IPS-20b (cell line): ENCODE measurements around the gene ANTXR2.
"Not testable (repeated sequence)": the region's sequence is repeated elsewhere in the genome, so short reads cannot be mapped to it uniquely, and the experiment has no call there.

Experiments used
- H3K27ac ChIP-seq: one replicate; pipeline ENCODE4 v1.5.1; 2013; ENCODE audit warnings: low read length
- H3K27me3 ChIP-seq: 2 replicates; pipeline ENCODE4 v1.6.1; 2013; ENCODE audit warnings: mild to moderate bottlenecking, low read length, inconsistent platforms; ENCODE audit not compliant: insufficient read depth
- H3K36me3 ChIP-seq: 2 replicates; pipeline ENCODE4 v1.6.1; 2013; ENCODE audit warnings: low read depth, mild to moderate bottlenecking, inconsistent platforms, low read length, moderate library complexity; ENCODE audit not compliant: insufficient read depth
- H3K4me1 ChIP-seq: 2 replicates; pipeline ENCODE4 v1.6.1; 2013; ENCODE audit warnings: mild to moderate bottlenecking, control low read depth, inconsistent platforms, low read length, moderate library complexity; ENCODE audit not compliant: insufficient read depth
- H3K4me3 ChIP-seq: 2 replicates; pipeline ENCODE4 v1.5.1; 2013; ENCODE audit warnings: mild to moderate bottlenecking, low read length, inconsistent platforms
- H3K9ac ChIP-seq: 2 replicates; pipeline ENCODE4 v1.6.1; 2013; ENCODE audit warnings: low read depth, mild to moderate bottlenecking, inconsistent platforms, low read length, moderate library complexity
- H3K9me3 ChIP-seq: 2 replicates; pipeline ENCODE4 v1.6.1; 2013; ENCODE audit warnings: mild to moderate bottlenecking, low read depth, low read length, inconsistent platforms; ENCODE audit not compliant: insufficient read depth

Gene ANTXR2

DNA sequence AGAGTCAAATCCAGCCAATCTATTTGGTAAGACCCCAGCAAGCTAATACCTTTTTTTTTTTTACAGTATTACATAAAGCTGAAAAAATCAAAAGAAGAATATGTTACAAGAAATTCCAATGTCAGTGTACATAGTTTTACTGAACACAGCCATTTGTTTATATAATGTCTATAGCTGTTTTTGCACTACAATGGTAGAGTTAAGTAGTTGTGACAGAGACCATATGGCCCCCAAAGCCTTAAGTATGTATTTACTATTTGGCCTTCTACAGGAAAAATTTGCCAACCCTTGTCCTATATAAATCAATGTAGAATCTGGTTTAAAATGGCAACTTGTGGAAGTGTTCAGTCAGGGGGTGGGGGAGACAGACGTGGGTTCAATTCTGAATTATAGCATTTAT is 60.7 kb downstream of the ANTXR2 start:
- Histone ChIP-seq H3K36me3 (no peaks in the 10 kb centered on the region), H3K27ac (no peak overlapping the region)

GRCh38 chr4:80011636-80012236 is 61.3 kb downstream of the ANTXR2 start:
- Histone ChIP-seq H3K4me1 (no peaks in the 10 kb centered on the region), H3K27me3 (no peaks in the 10 kb centered on the region), H3K9ac (no peak overlapping the region), H3K27ac (no peak overlapping the region), H3K36me3 (no peaks in the 10 kb centered on the region), H3K9me3 (no peaks in the 10 kb centered on the region), H3K4me3 (no peak overlapping the region)

More for the DNA sequence above, 60.7 kb downstream of the ANTXR2 start:
- no peak overlapping the region for H3K9ac ChIP-seq
- no peak overlapping the region for H3K4me3 ChIP-seq
- H3K9me3 ChIP-seq: no peaks in the 10 kb centered on the region
- H3K4me1 ChIP-seq: no peaks in the 10 kb centered on the region
- no peaks in the 10 kb centered on the region for H3K27me3 ChIP-seq

GRCh38 chr4:80010316-80010715 is 62.7 kb downstream of the ANTXR2 start:
- Histone ChIP-seq H3K27ac (no peak overlapping the region), H3K4me1 (no peaks in the 10 kb centered on the region), H3K4me3 (no peak overlapping the region), H3K27me3 (no peaks in the 10 kb centered on the region), H3K9ac (no peak overlapping the region), H3K36me3 (no peaks in the 10 kb centered on the region), H3K9me3 (no peaks in the 10 kb centered on the region)

GRCh38 chr4:80009806-80010205 is 63.2 kb downstream of the ANTXR2 start:
- no peaks in the 10 kb centered on the region for H3K4me1 ChIP-seq
- H3K4me3 ChIP-seq: no peak overlapping the region
- no peaks in the 10 kb centered on the region for H3K27me3 ChIP-seq
- no peaks in the 10 kb centered on the region for H3K36me3 ChIP-seq
- H3K9ac ChIP-seq: no peak overlapping the region
- H3K9me3 ChIP-seq: no peaks in the 10 kb centered on the region
- no peak overlapping the region for H3K27ac ChIP-seq

- Histone ChIP-seq H3K27ac (no peak overlapping the region), H3K9ac (no peak overlapping the region), H3K27me3 (no peaks in the 10 kb centered on the region), H3K9me3 (no peaks in the 10 kb centered on the region; the same call in 1 of the 2 replicates), H3K4me1 (no peaks in the 10 kb centered on the region), H3K4me3 (no peak overlapping the region), H3K36me3 (no peaks in the 10 kb centered on the region)
These were observed 64.1 kb downstream of the ANTXR2 start for GRCh38 chr4:80008971-80009370.

- no peak overlapping the region for H3K4me3 ChIP-seq
- H3K27ac ChIP-seq: no peak overlapping the region
- no peaks in the 10 kb centered on the region for H3K4me1 ChIP-seq
- H3K27me3 ChIP-seq: no peaks in the 10 kb centered on the region
- no peaks in the 10 kb centered on the region for H3K36me3 ChIP-seq
- H3K9me3 ChIP-seq: no peaks in the 10 kb centered on the region; the same call in 1 of the 2 replicates
- no peak overlapping the region for H3K9ac ChIP-seq
These were observed 64.7 kb downstream of the ANTXR2 start for GRCh38 chr4:80008351-80008750.

- Histone ChIP-seq H3K36me3 (no peaks in the 10 kb centered on the region), H3K9ac (no peak overlapping the region), H3K27me3 (no peaks in the 10 kb centered on the region), H3K27ac (no peak overlapping the region), H3K4me3 (no peak overlapping the region), H3K4me1 (no peaks in the 10 kb centered on the region), H3K9me3 (no peaks in the 10 kb centered on the region; the same call in 1 of the 2 replicates)
These were observed 65.3 kb downstream of the ANTXR2 start for GRCh38 chr4:80007745-80008149.

DNA sequence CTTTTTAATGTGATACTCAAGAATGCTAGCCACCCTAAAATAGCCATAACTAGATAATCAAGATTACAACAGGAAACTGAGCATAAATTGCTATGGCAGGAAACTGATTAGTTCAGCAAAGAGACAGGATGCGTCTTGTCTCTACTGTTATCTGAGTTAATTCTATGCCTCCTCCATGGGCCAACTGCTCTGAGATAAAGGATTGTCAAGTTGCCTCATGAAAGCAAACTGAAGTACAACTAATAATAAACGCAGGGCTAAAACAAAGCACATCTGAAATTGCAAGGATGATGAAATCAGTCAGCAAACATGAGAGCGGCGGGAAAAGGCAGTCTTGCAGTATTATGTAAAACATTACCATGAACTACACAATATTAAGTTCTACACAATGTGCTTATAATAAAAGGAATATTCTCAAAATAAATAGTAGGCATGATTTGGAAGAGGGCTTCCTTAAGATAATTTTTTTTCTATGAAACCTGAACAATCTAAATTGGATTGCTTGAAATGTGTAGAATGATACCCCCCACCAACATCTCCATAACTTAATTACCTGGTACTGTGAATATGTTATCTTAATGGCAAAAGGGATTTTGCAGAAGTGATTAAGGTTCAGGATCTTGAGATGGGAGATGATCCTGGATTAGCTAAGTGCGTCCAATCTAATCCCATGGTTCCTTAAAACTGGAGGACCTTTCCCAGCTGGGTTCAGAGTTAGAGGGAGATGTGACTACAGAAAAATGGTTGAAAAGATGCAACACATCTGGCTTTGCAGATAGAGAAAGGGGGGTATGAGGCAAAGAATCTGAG is 65.9 kb downstream of the ANTXR2 start:
- no peaks in the 10 kb centered on the region for H3K4me1 ChIP-seq
- H3K4me3 ChIP-seq: no peak overlapping the region
- no peak overlapping the region for H3K27ac ChIP-seq
- H3K9ac ChIP-seq: no peak overlapping the region
- H3K36me3 ChIP-seq: no peaks in the 10 kb centered on the region
- no peaks in the 10 kb centered on the region; the same call in 1 of the 2 replicates for H3K9me3 ChIP-seq
- H3K27me3 ChIP-seq: no peaks in the 10 kb centered on the region

GRCh38 chr4:80005863-80006262 is 67.2 kb downstream of the ANTXR2 start:
- no peaks in the 10 kb centered on the region; the same call in 1 of the 2 replicates for H3K9me3 ChIP-seq
- H3K9ac ChIP-seq: no peak overlapping the region
- no peak overlapping the region for H3K27ac ChIP-seq
- no peak overlapping the region for H3K4me3 ChIP-seq
- no peaks in the 10 kb centered on the region for H3K36me3 ChIP-seq
- H3K27me3 ChIP-seq: no peaks in the 10 kb centered on the region
- no peaks in the 10 kb centered on the region for H3K4me1 ChIP-seq

GRCh38 chr4:80004319-80004718 is 68.7 kb downstream of the ANTXR2 start:
- Histone ChIP-seq H3K9ac (no peak overlapping the region), H3K27ac (no peak overlapping the region), H3K9me3 (no peaks in the 10 kb centered on the region; the same call in 1 of the 2 replicates), H3K4me1 (no peaks in the 10 kb centered on the region), H3K36me3 (no peaks in the 10 kb centered on the region), H3K27me3 (no peaks in the 10 kb centered on the region), H3K4me3 (no peak overlapping the region)

DNA sequence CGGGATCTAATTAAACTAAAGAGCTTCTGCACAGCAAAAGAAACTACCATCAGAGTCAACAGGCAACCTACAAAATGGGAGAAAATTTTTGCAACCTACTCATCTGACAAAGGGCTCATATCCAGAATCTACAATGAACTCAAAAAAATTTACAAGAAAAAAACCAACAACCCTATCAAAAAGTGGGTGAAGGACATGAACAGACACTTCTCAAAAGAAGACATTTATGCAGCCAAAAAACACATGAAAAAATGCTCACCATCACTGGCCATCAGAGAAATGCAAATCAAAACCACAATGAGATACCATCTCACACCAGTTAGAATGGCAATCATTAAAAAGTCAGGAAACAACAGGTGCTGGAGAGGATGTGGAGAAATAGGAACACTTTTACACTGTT is 70.5 kb downstream of the ANTXR2 start:
- H3K4me3 ChIP-seq, H3K4me1 ChIP-seq, H3K27ac ChIP-seq, H3K9me3 ChIP-seq, H3K36me3 ChIP-seq, H3K9ac ChIP-seq, H3K27me3 ChIP-seq: not testable (repeated sequence)

DNA sequence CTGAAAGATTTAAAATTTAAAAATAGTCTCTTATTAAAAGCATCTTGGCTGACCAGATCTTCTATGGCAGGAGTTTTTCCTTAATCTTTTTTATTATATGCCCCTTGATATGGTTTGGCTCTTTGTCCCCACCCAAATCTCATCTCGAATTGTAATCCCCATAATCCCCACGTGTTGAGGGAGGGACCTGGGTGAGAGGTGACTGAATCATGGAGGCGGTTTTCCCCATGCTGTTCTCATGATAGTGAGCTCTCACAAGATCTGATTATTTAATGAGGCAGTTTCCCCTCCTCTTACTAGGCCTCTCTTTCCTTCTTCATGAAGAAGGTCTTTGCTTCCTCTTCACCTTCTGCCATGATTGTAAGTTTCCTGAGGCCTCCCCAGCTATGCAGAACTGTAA is 74.0 kb downstream of the ANTXR2 start:
- H3K27me3 ChIP-seq, H3K9me3 ChIP-seq, H3K9ac ChIP-seq, H3K27ac ChIP-seq, H3K36me3 ChIP-seq, H3K4me1 ChIP-seq, H3K4me3 ChIP-seq: not testable (repeated sequence)
